ENCODE results near the gene EIF3L.

EIF3L gene

GRCh38 chr22:37805810-37806277 lies 43.4 kb upstream of the EIF3L start:
- Histone ChIP-seq H3K4me2 (no peak overlapping the region; the same call in 1 of the 2 replicates), H3K27ac (no peak overlapping the region), H2AFZ (ENCODE audit: low read depth) (no peak overlapping the region), H3K4me1 (ENCODE audit: low read depth, poor library complexity, severe bottlenecking) (peaks cover 29% of the 10 kb centered on the region), H3K27me3 (ENCODE audit: insufficient read depth, low read depth) (peaks cover 47% of the 10 kb centered on the region), H3K4me3 (IDR thresholded peaks at IDR 0.05; ENCODE audit: insufficient read depth, low read depth, low read length) (no peak overlapping the region), H3K9ac (no peak overlapping the region), H3K36me3 (ENCODE audit: insufficient read depth) (no peaks in the 10 kb centered on the region), H4K20me1 (ENCODE audit: insufficient read depth) (no peaks in the 10 kb centered on the region), H3K79me2 (ENCODE audit: insufficient read depth, low read depth) (no peaks in the 10 kb centered on the region)
- TF ChIP-seq CTCF (conservative IDR thresholded peaks at IDR 0.05; ENCODE audit: low read depth, low read length): no peak

GRCh38 chr22:37806409-37807333 lies 42.5 kb upstream of the EIF3L start:
- H3K4me2 ChIP-seq: peak overlapping the region; percentile 64
- no peaks in the 10 kb centered on the region for H4K20me1 ChIP-seq (ENCODE audit: insufficient read depth)
- peaks cover 43% of the 10 kb centered on the region for H3K27me3 ChIP-seq (ENCODE audit: insufficient read depth, low read depth)
- TF ChIP-seq CTCF (conservative IDR thresholded peaks at IDR 0.05; ENCODE audit: low read depth, low read length): no peak
- peak overlapping the region; percentile 62; the same call in 1 of the 2 replicates for H2AFZ ChIP-seq (ENCODE audit: low read depth)
- H3K79me2 ChIP-seq (ENCODE audit: insufficient read depth, low read depth): no peaks in the 10 kb centered on the region
- no peak overlapping the region for H3K9ac ChIP-seq
- H3K4me3 ChIP-seq (IDR thresholded peaks at IDR 0.05; ENCODE audit: insufficient read depth, low read depth, low read length): no peak overlapping the region
- H3K36me3 ChIP-seq (ENCODE audit: insufficient read depth): no peaks in the 10 kb centered on the region
- peaks cover 29% of the 10 kb centered on the region for H3K4me1 ChIP-seq (ENCODE audit: low read depth, poor library complexity, severe bottlenecking)
- no peak overlapping the region for H3K27ac ChIP-seq

- Histone ChIP-seq H3K4me3 (IDR thresholded peaks at IDR 0.05; ENCODE audit: insufficient read depth, low read depth, low read length) (no peak within 1 kb of the TSS), H2AFZ (ENCODE audit: low read depth) (peak within 1 kb of the TSS; percentile 62), H3K4me1 (ENCODE audit: low read depth, poor library complexity, severe bottlenecking) (peaks cover 27% of the 10 kb centered on the region), H3K36me3 (ENCODE audit: insufficient read depth) (no peaks in the 10 kb centered on the region), H3K27me3 (ENCODE audit: insufficient read depth, low read depth) (peaks cover 41% of the 10 kb centered on the region), H3K9ac (no peak within 1 kb of the TSS; the same call in 1 of the 2 replicates), H3K4me2 (peak within 1 kb of the TSS; percentile 64), H3K27ac (no peak within 1 kb of the TSS), H3K79me2 (ENCODE audit: insufficient read depth, low read depth) (no peaks in the 10 kb centered on the region), H4K20me1 (ENCODE audit: insufficient read depth) (no peaks in the 10 kb centered on the region)
- no peak for TF ChIP-seq CTCF (conservative IDR thresholded peaks at IDR 0.05; ENCODE audit: low read depth, low read length)
These were observed 41.6 kb upstream of the EIF3L start, which contains the start of gene GCAT for GRCh38 chr22:37807410-37808293. Gene GCAT, plus strand, starts transcription at chr22:37807934. Its CDS starts 34 bp downstream, at chr22:37807968.

- Histone ChIP-seq H3K36me3 (ENCODE audit: insufficient read depth) (no peaks in the 10 kb centered on the region), H3K27ac (no peak overlapping the region), H3K27me3 (ENCODE audit: insufficient read depth, low read depth) (peaks cover 35% of the 10 kb centered on the region), H3K79me2 (ENCODE audit: insufficient read depth, low read depth) (no peaks in the 10 kb centered on the region), H3K9ac (no peak overlapping the region; the same call in 1 of the 2 replicates), H3K4me2 (peak overlapping the region; percentile 64), H3K4me3 (IDR thresholded peaks at IDR 0.05; ENCODE audit: insufficient read depth, low read depth, low read length) (no peak overlapping the region), H3K4me1 (ENCODE audit: low read depth, poor library complexity, severe bottlenecking) (peaks cover 21% of the 10 kb centered on the region), H4K20me1 (ENCODE audit: insufficient read depth) (no peaks in the 10 kb centered on the region), H2AFZ (ENCODE audit: low read depth) (peak overlapping the region; percentile 62)
- no peak for TF ChIP-seq CTCF (conservative IDR thresholded peaks at IDR 0.05; ENCODE audit: low read depth, low read length)
These were observed 40.9 kb upstream of the EIF3L start for GRCh38 chr22:37808294-37808657.
